Measurements from ENCODE around the gene PKIB.
"Not testable (repeated sequence)": the region's sequence is repeated elsewhere in the genome, so short reads cannot be mapped to it uniquely, and the experiment has no call there.

PKIB gene

GRCh38 chr6:122710908-122711635 is 100.9 kb downstream of the PKIB start:
- DNase-seq (ENCODE audit: low spot score) = no peak

GRCh38 chr6:122712093-122712447 is 101.9 kb downstream of the PKIB start:
- DNase-seq (ENCODE audit: low spot score) = no peak

GRCh38 chr6:122712448-122713137 is 102.4 kb downstream of the PKIB start:
- no peak for DNase-seq (ENCODE audit: low spot score)

- DNase-seq (ENCODE audit: low spot score) = no peak
Observed at GRCh38 chr6:122713138-122713537, 102.9 kb downstream of the PKIB start.

GRCh38 chr6:122714059-122714458 is 103.9 kb downstream of the PKIB start:
- DNase-seq (ENCODE audit: low spot score) = no peak

GRCh38 chr6:122715725-122716124 is 105.5 kb downstream of the PKIB start:
- DNase-seq (ENCODE audit: low spot score) = no peak

- peak; percentile 50 for DNase-seq (ENCODE audit: low spot score)
Observed at GRCh38 chr6:122717350-122717749, 107.1 kb downstream of the PKIB start.

- no peak for DNase-seq (ENCODE audit: low spot score)
Observed at GRCh38 chr6:122718616-122719015, 108.4 kb downstream of the PKIB start.

- DNase-seq (ENCODE audit: low spot score) = no peak
Observed at GRCh38 chr6:122719176-122719575, 109.0 kb downstream of the PKIB start.

- no peak for DNase-seq (ENCODE audit: low spot score)
Observed at GRCh38 chr6:122722746-122723145, 112.5 kb downstream of the PKIB start.

- DNase-seq (ENCODE audit: low spot score) = no peak
Observed at GRCh38 chr6:122726649-122727048, 116.4 kb downstream of the PKIB start.

GRCh38 chr6:122727244-122727643 is 117.0 kb downstream of the PKIB start:
- no peak for DNase-seq (ENCODE audit: low spot score)

GRCh38 chr6:122730334-122730733 is 120.1 kb downstream of the PKIB start:
- no peak for DNase-seq (ENCODE audit: low spot score)

- DNase-seq (ENCODE audit: low spot score) = no peak
Observed at GRCh38 chr6:122730775-122731386, 120.7 kb downstream of the PKIB start.

- no peak for DNase-seq (ENCODE audit: low spot score)
Observed at GRCh38 chr6:122733259-122733658, 123.1 kb downstream of the PKIB start.

- DNase-seq (ENCODE audit: low spot score) = no peak
Observed at GRCh38 chr6:122734529-122735395, 124.6 kb downstream of the PKIB start.

GRCh38 chr6:122735582-122735981 is 125.4 kb downstream of the PKIB start:
- no peak for DNase-seq (ENCODE audit: low spot score)

GRCh38 chr6:122736163-122736562 is 126.0 kb downstream of the PKIB start:
- no peak for DNase-seq (ENCODE audit: low spot score)

GRCh38 chr6:122736616-122737015 is 126.4 kb downstream of the PKIB start:
- DNase-seq (ENCODE audit: low spot score) = no peak

GRCh38 chr6:122740091-122740490 is 129.9 kb downstream of the PKIB start:
- DNase-seq (ENCODE audit: low spot score) = no peak

GRCh38 chr6:122740936-122741335 is 130.7 kb downstream of the PKIB start:
- DNase-seq (ENCODE audit: low spot score) = no peak

- DNase-seq (ENCODE audit: low spot score) = not testable (repeated sequence)
Observed at GRCh38 chr6:122744247-122744646, 134.0 kb downstream of the PKIB start.

Measured in ecto neural progenitor cell (in vitro differentiated cells).